Ovary (tissue), 3 donors: ENCODE measurements around the gene GAP43.

Experiments
- CTCF ChIP-seq, 3 donors: fragments of 450-650 bp in 2 of 3; fragments of 200-600 bp in 1 of 3; IDR thresholded peaks; one replicate each; pipeline versions ENCODE4 v1.5.1 to v1.8.0; 2016 to 2022; ENCODE audit warnings: antibody characterized with exemption in 3 of 3, mild to moderate bottlenecking in 1 of 3
- EP300 ChIP-seq: sonication (generic); formaldehyde crosslinking; IDR thresholded peaks from one replicate; pipeline ENCODE4 v1.6.1; 2017; ENCODE audit warnings: antibody characterized with exemption
- POLR2A ChIP-seq: fragments of 450-650 bp; IDR thresholded peaks from one replicate; pipeline ENCODE4 v1.6.1; 2017; ENCODE audit warnings: antibody characterized with exemption, mild to moderate bottlenecking, moderate library complexity
- donor health status: DM: no; HTN: no; CAD: no.

GRCh38 chr3:115658032-115658336 is 34.7 kb downstream of the GAP43 start:
- no peak for TF ChIP-seq CTCF (IDR thresholded peaks at IDR 0.05)
- no peak for TF ChIP-seq EP300
- no peak for TF ChIP-seq POLR2A
